IPS-18c (cell line): ENCODE results near the gene MYH15.

Source experiments
- H3K4me3 ChIP-seq: 2 replicates; pipeline ENCODE4 v1.7.0; 2013; ENCODE audit warnings: low read depth, mild to moderate bottlenecking, low read length, moderate library complexity; ENCODE audit not compliant: insufficient read depth
- H3K9me3 ChIP-seq: one replicate; pipeline ENCODE4 v1.6.1; 2013; ENCODE audit warnings: mild to moderate bottlenecking, low read length, moderate library complexity; ENCODE audit not compliant: control insufficient read depth, insufficient read depth

MYH15 gene

DNA sequence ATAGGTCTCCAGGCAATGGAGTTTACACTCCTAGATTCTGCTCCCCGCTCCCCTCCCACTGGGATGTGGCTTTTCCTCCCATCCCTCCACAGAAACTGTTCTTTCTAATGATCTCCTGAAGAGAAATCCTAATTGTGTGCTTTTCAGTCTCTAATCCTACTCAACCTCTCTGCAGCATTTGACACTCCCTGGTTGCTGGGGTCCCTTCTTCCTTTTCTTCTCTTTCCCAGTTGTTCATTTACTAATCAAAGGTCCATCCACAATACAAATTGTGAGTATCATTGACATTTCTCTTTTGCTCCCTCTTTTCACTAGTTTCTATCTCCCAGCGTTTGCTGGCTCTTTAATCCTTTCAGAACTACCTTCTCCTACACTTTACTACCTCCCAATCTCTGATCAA, 6.5 kb upstream of the MYH15 start:
- no peak overlapping the region for H3K4me3 ChIP-seq
- no peaks in the 10 kb centered on the region for H3K9me3 ChIP-seq

DNA sequence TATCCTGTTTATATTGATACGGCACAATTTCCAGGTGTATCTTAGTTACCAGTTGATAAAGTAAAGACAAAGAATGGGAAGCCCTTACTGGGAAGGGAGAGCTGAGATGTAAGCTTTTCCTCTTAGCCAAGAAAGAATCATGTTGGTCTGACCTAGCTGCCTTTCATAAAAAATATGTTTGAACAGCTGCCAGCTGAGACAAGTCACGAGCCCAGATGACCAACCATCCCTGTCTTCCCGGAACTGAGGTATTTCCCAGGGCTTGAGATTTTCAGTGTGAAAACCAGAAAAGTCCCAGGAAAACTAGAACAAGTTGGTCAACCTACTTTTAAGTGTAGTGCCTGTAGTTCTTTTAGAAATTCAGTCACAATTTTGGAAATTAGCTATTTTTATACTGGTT, 3.6 kb upstream of the MYH15 start:
- no peaks in the 10 kb centered on the region for H3K9me3 ChIP-seq

DNA sequence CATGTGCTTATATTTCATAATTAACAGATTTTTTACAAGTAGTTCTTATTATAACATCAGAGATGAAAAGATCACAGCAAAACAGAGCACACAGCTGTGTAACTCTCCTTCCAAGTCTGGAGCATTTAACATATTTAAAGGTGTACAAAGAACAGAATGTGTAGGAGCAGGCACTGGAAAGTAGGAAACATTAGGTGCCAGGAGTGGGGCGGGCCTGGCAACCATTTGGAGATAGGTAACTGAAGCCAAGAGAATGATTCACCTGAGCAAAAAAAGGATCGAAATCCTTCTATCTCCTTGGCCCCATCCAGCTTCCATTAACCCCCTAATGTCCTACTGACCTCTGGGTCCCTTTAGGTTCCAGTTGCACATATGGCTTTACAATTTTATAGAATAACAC, 2.3 kb upstream of the MYH15 start:
- H3K9me3 ChIP-seq: no peaks in the 10 kb centered on the region
- H3K4me3 ChIP-seq: no peak overlapping the region

More for the DNA sequence above, 3.6 kb upstream of the MYH15 start:
- no peak overlapping the region for H3K4me3 ChIP-seq

DNA sequence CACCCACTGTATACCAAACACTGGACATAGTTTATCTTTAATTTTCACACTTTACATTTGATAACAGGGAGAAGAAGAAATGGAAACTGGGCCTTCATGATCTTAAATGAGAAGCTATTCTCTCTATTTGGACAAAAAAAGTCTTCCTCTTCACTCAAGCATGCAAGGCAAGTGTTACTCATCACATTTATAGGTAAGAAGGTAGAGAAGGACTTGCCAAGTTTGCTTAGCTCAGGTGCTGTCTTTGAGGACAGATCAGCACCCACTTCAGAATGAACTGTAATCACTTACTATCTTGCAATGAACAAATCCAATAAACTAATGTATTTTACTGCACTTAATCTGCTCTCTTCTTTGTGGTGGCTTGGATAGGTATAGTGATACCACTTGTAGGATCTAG, 1.1 kb upstream of the MYH15 start:
- no peak overlapping the region for H3K4me3 ChIP-seq
- no peaks in the 10 kb centered on the region for H3K9me3 ChIP-seq

DNA sequence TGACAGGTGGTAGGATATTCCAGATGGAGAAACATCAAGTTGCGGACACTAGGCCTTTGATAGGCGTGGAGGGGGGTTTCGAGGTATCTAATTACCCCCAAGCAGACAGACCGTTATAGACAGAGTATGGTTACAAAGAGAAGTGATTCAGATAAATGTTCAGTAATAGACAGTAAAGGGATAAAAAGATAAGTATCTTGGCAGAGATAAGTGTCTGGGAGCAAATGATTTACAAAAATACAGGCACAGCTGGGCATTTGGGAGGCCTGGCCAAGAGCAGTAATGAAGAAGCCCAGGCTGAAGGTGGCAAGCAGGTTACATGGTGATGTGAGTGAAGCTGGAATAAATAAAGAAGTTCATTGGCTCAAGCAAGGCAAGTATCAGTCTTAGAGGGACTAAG, 659 bp upstream of the MYH15 start:
- H3K9me3 ChIP-seq: no peaks in the 10 kb centered on the region

DNA sequence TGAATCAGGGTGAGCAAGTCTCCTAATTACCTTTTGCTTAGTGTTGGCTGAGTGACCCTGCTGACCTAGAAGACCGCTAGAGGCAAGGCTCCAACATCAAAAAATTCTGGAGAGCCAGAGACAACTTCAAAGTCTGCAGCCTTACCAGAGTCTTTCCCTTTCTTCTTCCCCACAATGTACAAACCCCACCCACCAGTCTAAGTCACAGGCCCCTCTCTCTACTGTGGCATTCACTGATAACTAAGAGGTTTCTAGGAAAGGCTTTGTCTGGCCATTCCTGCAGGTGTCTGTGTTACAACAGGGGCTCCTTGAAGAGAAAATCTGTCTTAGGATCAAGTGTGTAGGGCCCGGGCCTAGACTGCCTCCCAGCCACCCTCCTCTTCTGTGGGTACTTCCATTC, 525 bp downstream of the MYH15 start:
- H3K4me3 ChIP-seq: no peak overlapping the region

More for the DNA sequence above, 659 bp upstream of the MYH15 start:
- no peak overlapping the region for H3K4me3 ChIP-seq

DNA sequence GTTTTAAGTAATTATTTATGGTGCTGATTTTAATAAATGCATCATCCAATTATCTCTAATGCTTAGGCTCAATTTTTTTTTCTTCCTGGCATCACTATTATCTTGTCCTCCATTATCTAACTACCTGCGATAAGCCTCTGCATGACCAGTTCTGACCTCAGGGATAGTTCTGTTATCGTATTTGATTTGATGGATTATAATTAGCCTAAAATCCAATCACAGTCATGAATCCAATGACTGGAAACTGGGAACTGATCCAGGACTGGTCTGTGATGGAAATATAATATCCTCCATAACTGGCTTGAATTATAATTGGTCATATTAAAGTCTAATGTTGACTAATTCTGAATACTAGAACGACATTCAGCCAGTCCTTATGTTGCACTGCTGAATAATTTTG, 1.1 kb downstream of the MYH15 start:
- Histone ChIP-seq H3K4me3 (no peak overlapping the region), H3K9me3 (no peaks in the 10 kb centered on the region)

More for the DNA sequence above, 525 bp downstream of the MYH15 start:
- no peaks in the 10 kb centered on the region for H3K9me3 ChIP-seq

DNA sequence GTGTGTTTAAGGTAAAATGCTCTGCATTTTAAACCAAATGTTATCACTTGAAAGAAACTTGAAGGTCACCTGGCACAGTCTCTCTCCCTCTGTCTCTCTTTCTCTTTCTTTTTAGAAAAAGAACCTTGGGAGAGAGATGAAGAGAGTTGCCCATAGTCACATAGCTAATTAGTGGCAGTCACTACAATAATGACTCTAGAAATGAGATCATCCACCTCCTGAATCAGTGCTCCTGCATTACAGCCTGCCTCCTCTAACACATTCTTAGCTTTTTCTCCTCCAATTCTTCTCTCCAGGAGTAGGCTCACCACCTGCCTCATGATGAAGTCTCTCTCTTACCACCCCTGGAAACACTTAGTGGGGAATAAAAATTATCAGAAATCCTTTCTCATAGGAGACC, 2.5 kb downstream of the MYH15 start:
- Histone ChIP-seq H3K4me3 (no peak overlapping the region), H3K9me3 (no peaks in the 10 kb centered on the region)

DNA sequence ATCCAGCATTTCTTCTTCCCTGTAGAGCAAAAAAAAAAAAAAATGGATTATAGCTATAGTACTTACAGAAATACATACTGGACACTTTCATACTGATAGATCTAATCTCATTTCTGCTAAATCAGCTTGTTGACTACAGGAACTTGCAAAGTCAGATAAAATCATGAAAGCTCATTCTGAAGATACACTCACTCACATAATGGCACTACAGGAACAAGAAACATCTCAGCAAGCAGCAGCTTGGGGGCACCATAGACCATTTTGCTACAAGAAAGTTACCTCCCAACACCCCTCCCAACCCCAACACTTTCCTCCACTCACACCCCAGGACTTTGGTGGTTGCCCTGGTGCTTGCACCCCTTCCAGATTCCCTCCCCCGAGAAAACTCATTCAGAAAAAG, 4.6 kb downstream of the MYH15 start:
- no peaks in the 10 kb centered on the region for H3K9me3 ChIP-seq
- no peak overlapping the region for H3K4me3 ChIP-seq

DNA sequence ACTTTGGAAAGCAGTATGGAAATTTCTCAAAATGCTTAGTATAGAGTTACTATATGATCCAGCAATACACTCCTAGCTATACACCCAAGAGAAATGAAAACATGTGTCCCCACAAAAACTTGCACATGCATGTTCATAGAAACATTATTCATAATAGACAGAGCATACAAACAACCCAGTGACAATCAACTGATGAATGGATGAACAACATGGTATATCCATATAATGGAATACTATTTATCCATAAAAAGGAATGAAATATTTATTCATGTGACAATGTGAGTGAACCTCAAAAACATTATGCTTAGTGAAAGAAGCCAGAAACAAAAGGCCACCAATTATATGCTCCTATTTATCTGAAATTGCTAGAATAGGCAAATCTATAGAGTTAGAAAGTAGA, 6.7 kb downstream of the MYH15 start:
- Histone ChIP-seq H3K9me3 (no peaks in the 10 kb centered on the region), H3K4me3 (no peak overlapping the region)

DNA sequence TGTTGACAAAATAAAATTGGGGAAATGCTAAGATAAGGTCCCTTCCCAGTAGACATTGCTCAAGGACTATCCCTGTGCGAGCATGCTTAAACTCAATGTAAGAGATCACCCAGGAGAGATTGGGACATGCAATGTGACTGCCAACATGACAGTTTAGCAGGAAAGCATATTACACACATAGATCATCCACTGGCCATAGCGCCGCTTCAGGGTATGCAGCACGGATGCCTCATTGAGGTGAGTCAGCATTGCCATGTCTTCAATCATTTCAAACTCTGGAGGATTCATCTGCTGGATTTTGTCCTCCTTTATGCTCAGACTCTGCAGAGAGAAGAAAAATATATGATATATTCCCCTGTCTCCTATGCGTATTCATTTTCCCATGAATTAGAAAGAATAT, 8.9 kb downstream of the MYH15 start:
- Histone ChIP-seq H3K9me3 (no peaks in the 10 kb centered on the region), H3K4me3 (no peak overlapping the region)

DNA sequence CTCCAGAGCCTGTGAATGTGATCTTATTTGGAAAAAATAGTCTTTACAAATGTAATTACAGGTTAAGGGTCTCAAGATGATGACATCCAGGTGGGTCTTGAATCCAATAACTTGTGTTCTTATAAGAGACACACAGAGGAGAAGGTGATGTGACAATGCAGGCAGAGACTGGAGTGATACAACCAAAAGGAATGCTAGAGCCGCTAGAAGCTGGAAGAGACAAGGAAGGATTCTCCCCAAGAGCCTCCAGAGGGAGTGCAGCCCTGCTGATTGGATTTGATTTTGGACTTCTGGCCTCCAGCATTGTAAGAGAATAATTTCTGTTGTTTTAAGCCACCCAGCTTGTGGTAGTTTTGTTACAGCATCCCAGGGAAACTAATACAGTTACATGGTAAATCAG, 9.7 kb downstream of the MYH15 start:
- H3K4me3 ChIP-seq: no peak overlapping the region

DNA sequence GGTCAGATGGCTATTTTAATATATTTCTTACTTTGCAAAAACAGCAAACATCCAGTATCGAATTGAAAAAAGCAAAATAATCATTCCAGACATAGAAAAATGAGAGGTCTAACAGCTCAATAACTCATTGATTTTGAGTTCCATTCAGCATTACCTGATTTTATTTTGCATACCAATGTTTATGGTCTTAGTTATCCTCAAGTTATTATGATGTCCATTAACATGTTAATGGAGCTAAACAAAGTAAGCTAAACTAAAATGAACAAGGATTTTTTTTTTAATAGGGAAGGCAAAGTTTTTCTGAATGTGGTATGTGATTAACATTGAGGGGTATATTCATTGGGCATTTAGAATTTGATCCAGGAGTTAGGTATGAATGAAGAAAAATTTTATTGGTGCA, 13.1 kb downstream of the MYH15 start:
- H3K4me3 ChIP-seq: no peak overlapping the region
- H3K9me3 ChIP-seq: no peaks in the 10 kb centered on the region

More for the DNA sequence above, 9.7 kb downstream of the MYH15 start:
- H3K9me3 ChIP-seq: no peaks in the 10 kb centered on the region

DNA sequence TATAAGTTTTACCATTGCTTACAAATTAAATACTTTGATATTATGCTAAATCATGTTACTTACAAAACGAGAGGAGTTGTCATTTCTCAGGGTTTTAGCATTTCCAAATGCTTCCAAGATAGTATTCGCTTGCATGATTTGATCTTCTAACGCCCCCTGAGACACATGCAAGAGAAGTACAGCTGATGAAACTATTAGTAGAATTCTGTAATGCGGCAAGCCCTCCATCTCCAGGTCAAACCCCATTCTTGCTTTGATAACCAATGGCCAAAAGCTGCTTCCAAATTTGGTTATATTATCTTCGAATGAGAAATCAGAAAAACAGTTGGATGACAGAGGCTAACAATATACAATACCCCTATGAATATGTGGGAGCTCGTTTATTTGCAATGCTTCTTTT, 14.7 kb downstream of the MYH15 start:
- Histone ChIP-seq H3K9me3 (no peaks in the 10 kb centered on the region), H3K4me3 (no peak overlapping the region)

DNA sequence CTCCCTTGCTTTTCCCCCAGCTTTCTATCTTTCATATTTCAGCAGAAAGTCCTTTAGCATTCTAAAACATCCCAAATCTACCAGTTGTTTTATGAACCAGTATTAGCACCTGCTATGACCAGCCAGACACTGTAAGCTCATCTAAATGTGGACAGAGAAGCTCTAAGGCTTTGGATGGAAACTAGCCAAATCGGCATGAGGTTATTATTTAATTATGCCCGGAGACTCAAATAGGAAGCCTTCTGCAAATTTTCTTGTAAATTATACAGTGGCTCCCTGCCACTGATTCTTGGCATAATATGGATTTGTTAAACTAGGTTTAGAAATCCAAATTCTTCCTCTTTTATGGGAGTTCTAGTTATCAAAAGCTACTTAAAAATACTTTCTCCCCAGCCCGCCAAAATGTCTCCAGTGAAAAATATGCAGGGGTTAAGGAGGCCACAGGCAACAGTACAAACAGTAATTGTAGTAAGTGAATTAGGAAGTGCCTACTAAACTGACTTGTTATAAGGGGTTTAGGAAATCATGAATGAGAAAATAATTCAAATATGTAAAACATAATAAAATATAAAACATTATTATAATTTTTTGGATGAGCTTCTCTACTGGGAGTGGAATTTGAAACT, 15.4 kb downstream of the MYH15 start:
- H3K9me3 ChIP-seq: no peaks in the 10 kb centered on the region
- no peak overlapping the region for H3K4me3 ChIP-seq

DNA sequence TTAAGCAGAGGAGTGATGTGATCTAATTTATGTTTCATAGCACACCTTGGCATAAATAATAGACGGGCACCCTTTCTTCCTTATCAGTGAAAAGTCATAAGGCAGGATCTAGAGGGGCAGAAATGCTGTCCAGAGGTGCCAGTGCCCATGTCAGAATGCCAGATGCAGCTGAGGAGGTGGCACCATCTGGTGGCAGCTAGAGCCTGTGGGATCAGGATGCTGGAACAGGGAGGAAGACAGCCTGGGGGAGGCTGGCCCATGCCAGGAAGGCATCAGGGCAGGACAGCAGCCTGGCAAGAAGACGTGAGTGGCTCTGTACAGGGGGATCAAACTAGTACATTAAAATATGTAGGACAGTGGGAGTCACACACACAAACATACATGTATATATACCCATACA, 16.5 kb downstream of the MYH15 start:
- H3K9me3 ChIP-seq: no peaks in the 10 kb centered on the region

DNA sequence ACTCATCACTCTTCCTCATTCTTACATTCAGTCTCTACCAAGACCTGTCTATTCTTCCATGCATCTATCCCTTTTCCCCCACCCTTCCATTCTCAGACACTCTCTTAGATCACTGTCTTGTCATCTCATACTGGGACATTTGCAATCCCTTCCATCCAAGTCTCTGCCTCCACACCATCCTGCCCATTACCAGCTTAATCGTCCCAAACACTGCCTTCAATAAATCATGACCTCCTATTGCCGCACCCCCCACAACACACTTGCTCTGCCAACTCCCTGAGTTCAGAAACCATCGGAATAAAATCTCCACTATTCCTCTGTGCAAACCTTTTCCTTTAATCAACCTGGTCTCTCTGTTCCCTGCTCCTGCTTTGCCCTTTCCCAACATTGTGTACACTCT, 18.9 kb downstream of the MYH15 start:
- Histone ChIP-seq H3K9me3 (no peaks in the 10 kb centered on the region), H3K4me3 (no peak overlapping the region)

More for the DNA sequence above, 16.5 kb downstream of the MYH15 start:
- no peak overlapping the region for H3K4me3 ChIP-seq

DNA sequence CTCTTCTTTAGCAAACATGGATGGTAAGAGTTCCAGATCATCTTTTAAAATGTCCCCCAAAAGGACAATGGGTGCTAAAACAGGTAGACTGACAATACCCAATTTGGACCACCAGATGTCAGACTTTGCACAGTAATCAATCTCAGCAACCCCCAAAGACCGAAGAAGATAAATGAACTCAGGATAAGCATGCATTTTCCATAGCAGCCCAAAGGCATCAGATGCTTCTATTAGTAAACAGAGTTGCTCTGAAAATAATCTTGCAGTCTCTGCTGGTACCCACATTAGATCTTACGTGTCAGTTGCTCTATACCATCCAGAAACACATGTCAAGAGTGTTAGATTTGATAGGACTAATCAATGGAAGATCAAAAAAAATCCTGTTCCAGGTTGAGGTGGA, 20.6 kb downstream of the MYH15 start:
- H3K4me3 ChIP-seq: no peak overlapping the region
- no peaks in the 10 kb centered on the region for H3K9me3 ChIP-seq

DNA sequence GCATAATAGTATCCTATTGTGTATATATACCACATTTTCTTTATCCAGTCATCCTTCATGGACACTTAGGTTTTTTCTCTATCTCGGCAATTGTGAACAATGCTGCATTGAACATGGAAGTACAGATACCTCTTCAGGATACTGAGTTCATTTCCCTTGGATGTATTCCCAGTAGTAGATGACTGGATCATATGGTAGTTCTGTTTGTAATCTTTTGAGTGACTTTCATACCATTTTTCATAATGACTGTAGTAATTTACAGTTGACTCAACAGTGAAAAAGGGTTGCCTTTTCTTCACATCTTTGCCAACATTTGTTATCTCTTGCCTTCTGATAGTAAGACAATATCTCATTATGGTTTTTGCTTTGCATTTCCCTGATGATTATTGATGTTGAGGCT, 21.8 kb downstream of the MYH15 start:
- no peaks in the 10 kb centered on the region for H3K9me3 ChIP-seq

More for the DNA sequence above, 21.8 kb downstream of the MYH15 start:
- no peak overlapping the region for H3K4me3 ChIP-seq
